ENCODE measurements around the gene AP2B1. TPM values are rescaled to one million over a fixed set of nuclear protein-coding genes. Genes with fewer than 3 reads are reported as not detected.

Gene AP2B1
- total and polyA plus RNA-seq, 9 of the 15 experiments (the other 6 are each of a cell fraction or from before 2014, with no cell fraction given): 60.1 to 287 (median 105) TPM

GRCh38 chr17:35715416-35715815 is 128.3 kb downstream of the AP2B1 start:
- H3K9me1 ChIP-seq (ENCODE audit: control insufficient read depth, insufficient read depth, low read length): no peaks in the 10 kb centered on the region
- no peak overlapping the region for H3K4me3 ChIP-seq
- ChIA-PET CTCF (ENCODE audit: low intra/inter-chr PET ratio) (no interaction called here), POLR2A (interaction anchor here (0.8 kb wide), 2 partner anchors 14 to 84 kb away, joined by 3 to 4 read pairs; no protein-coding TSS in a partner anchor)
- no peak for DNase-seq (ENCODE audit: extremely low read depth in 1 of 4, low spot score in 3 of 4)
- no peak overlapping the region for H3K4me2 ChIP-seq (ENCODE audit: insufficient read depth, low read length)
- H3K4me1 ChIP-seq (replicated peaks in 1 of 2; ENCODE audit: control insufficient read depth in 2 of 2, insufficient read depth in 2 of 2, low read length in 2 of 2): no peaks in the 10 kb centered on the region
- no peak overlapping the region for H3K9ac ChIP-seq (ENCODE audit: insufficient read depth in 1 of 2, low read depth in 2 of 2, low read length in 2 of 2)
- H3K27ac ChIP-seq (ENCODE audit: extremely low read depth, low read depth, low read length): no peak overlapping the region
- H3K79me2 ChIP-seq (ENCODE audit: control insufficient read depth, insufficient read depth, low read length): no peaks in the 10 kb centered on the region
- H3K36me3 ChIP-seq (ENCODE audit: control insufficient read depth, insufficient read depth, low read length): peaks cover 91% of the 10 kb centered on the region
- H4K20me1 ChIP-seq (replicated peaks; ENCODE audit: control insufficient read depth, insufficient read depth, low read length): no peaks in the 10 kb centered on the region
- H3K9me3 ChIP-seq (replicated peaks; ENCODE audit: control insufficient read depth, insufficient read depth, low read depth, low read length): no peaks in the 10 kb centered on the region
- no TSS peak for BruUV-seq (replicated peaks)
- TF ChIP-seq CBX1 (IDR thresholded peaks at IDR 0.05; ENCODE audit: low read depth): no peak
- TF ChIP-seq, protein P1, sequence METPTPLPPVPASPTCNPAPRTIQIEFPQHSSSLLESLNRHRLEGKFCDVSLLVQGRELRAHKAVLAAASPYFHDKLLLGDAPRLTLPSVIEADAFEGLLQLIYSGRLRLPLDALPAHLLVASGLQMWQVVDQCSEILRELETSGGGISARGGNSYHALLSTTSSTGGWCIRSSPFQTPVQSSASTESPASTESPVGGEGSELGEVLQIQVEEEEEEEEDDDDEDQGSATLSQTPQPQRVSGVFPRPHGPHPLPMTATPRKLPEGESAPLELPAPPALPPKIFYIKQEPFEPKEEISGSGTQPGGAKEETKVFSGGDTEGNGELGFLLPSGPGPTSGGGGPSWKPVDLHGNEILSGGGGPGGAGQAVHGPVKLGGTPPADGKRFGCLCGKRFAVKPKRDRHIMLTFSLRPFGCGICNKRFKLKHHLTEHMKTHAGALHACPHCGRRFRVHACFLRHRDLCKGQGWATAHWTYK (CRISPR knock-in tag; IDR thresholded peaks at IDR 0.05): no peak
- TF ChIP-seq RFX1 (IDR thresholded peaks at IDR 0.05): peak; percentile 74
- in situ Hi-C loops (cut with MboI) (no loop called here), intact Hi-C loops (cut with micrococcal nuclease) (no loop called here)
- no peaks in the 10 kb centered on the region for H3K27me3 ChIP-seq (ENCODE audit: control insufficient read depth in 2 of 2, insufficient read depth in 2 of 2, low read length in 2 of 2)
- no peak for FAIRE-seq
- no peak for ATAC-seq
- H2AFZ ChIP-seq (ENCODE audit: low read depth, low read length): no peak overlapping the region

DNA sequence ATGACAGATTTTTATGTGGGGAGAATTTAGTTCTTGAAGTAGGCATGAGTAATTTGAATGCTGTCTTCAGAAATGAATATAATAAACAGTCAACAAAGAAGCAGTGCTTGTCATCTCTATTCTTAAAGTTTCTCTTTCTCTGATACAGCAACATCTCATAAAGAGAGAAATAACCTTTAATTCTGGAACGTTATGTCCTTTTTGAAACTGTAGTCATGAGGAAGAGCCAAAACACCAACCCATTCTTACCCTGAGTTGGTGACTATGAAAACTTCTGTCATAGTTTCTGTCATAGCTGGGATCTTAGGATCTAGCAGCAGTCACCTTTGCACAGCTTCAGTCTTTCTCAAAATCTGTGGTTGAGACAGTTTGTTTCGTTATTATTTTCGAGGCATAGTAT is 129.1 kb downstream of the AP2B1 start:
- no peaks in the 10 kb centered on the region for H3K9me3 ChIP-seq (replicated peaks; ENCODE audit: control insufficient read depth, insufficient read depth, low read depth, low read length)
- H3K36me3 ChIP-seq (ENCODE audit: control insufficient read depth, insufficient read depth, low read length): peaks cover 90% of the 10 kb centered on the region
- H3K4me3 ChIP-seq: no peak overlapping the region
- FAIRE-seq (no peak), ATAC-seq (no peak), DNase-seq (ENCODE audit: extremely low read depth in 1 of 4, low spot score in 3 of 4) (no peak)
- H3K79me2 ChIP-seq (ENCODE audit: control insufficient read depth, insufficient read depth, low read length): no peaks in the 10 kb centered on the region
- ChIA-PET CTCF (ENCODE audit: low intra/inter-chr PET ratio) (no interaction called here), POLR2A (interaction anchor here (0.7 to 0.8 kb wide), 3 partner anchors 13 to 85 kb away, joined by 3 to 4 read pairs (median 3); no protein-coding TSS in a partner anchor)
- no peak overlapping the region for H3K27ac ChIP-seq (ENCODE audit: extremely low read depth, low read depth, low read length)
- WGBS (ENCODE audit: insufficient coverage, low coverage, missing lambda C conversion rate): 88% methylated on average over 3 of the region's 3 CpGs
- in situ Hi-C loops (cut with MboI) (no loop called here), intact Hi-C loops (cut with micrococcal nuclease) (no loop called here)
- no peaks in the 10 kb centered on the region for H3K9me1 ChIP-seq (ENCODE audit: control insufficient read depth, insufficient read depth, low read length)
- no peak overlapping the region for H3K9ac ChIP-seq (ENCODE audit: insufficient read depth in 1 of 2, low read depth in 2 of 2, low read length in 2 of 2)
- H4K20me1 ChIP-seq (replicated peaks; ENCODE audit: control insufficient read depth, insufficient read depth, low read length): no peaks in the 10 kb centered on the region
- H3K4me1 ChIP-seq (replicated peaks in 1 of 2; ENCODE audit: control insufficient read depth in 2 of 2, insufficient read depth in 2 of 2, low read length in 2 of 2): no peaks in the 10 kb centered on the region
- H3K27me3 ChIP-seq (ENCODE audit: control insufficient read depth in 2 of 2, insufficient read depth in 2 of 2, low read length in 2 of 2): no peaks in the 10 kb centered on the region
- H2AFZ ChIP-seq (ENCODE audit: low read depth, low read length): no peak overlapping the region
- H3K4me2 ChIP-seq (ENCODE audit: insufficient read depth, low read length): no peak overlapping the region
- no TSS peak for BruUV-seq (replicated peaks)
- no peak for TF ChIP-seq HDAC2 (IDR thresholded peaks at IDR 0.05)
- TF ChIP-seq MED1 (CRISPR knock-in tag; IDR thresholded peaks at IDR 0.05; ENCODE audit: borderline replicate concordance): no peak
- TF ChIP-seq NFE2 (IDR thresholded peaks at IDR 0.05; ENCODE audit: low read depth): no peak
- TF ChIP-seq SREBF2 (CRISPR knock-in tag; IDR thresholded peaks at IDR 0.05): no peak
- no peak for TF ChIP-seq VEZF1 (CRISPR knock-in tag; IDR thresholded peaks at IDR 0.05)
- no peak for TF ChIP-seq SIX5 (IDR thresholded peaks at IDR 0.05; ENCODE audit: borderline replicate concordance in 1 of 2, insufficient read depth in 1 of 2, low read depth in 1 of 2, low read length in 2 of 2)
- no peak for TF ChIP-seq ARID2 (IDR thresholded peaks at IDR 0.05)
- TF ChIP-seq ZBTB17 (CRISPR knock-in tag; IDR thresholded peaks at IDR 0.05): no peak
- no peak for TF ChIP-seq ZSCAN32 (CRISPR knock-in tag; IDR thresholded peaks at IDR 0.05)
- TF ChIP-seq SRSF7 (optimal IDR thresholded peaks at IDR 0.05; ENCODE audit: low read depth, low read length): no peak
- TF ChIP-seq TFAM (CRISPR knock-in tag; conservative IDR thresholded peaks at IDR 0.05): no peak
- TF ChIP-seq ZNF830 (CRISPR knock-in tag; IDR thresholded peaks at IDR 0.05): no peak
- TF ChIP-seq ARNT (IDR thresholded peaks at IDR 0.05): no peak

All from K562 (cell line).